Inflammatory macrophage treated with lipopolysaccharide for 4 hours (primary cell): ENCODE measurements around the gene GRM8.
"Not testable (repeated sequence)": the region's sequence is repeated elsewhere in the genome, so short reads cannot be mapped to it uniquely, and the experiment has no call there.

Experiments used
- DNase-seq: peaks from one replicate; pipeline ENCODE4 v3.0.0-alpha.2; 2020

The GRM8 gene

DNA sequence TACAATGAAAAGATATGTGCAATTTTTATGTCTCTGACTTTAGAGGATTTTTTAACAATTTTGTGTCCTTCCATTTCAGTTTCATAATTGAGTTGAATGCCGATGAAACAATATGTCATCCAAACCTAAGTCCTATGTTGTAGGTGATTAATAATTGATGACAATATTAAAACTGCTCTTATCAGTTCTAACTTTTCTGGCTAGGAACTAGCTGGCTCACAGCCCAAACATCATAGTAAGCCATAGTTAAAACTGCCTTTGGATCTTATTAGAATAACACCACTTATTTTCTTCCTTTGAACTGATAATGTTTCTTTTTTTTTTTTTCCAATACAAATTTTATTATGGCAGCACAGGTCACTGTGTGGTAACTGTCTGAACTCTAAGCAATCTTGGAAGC lies 230.9 kb downstream of the GRM8 start:
- no peak for DNase-seq

DNA sequence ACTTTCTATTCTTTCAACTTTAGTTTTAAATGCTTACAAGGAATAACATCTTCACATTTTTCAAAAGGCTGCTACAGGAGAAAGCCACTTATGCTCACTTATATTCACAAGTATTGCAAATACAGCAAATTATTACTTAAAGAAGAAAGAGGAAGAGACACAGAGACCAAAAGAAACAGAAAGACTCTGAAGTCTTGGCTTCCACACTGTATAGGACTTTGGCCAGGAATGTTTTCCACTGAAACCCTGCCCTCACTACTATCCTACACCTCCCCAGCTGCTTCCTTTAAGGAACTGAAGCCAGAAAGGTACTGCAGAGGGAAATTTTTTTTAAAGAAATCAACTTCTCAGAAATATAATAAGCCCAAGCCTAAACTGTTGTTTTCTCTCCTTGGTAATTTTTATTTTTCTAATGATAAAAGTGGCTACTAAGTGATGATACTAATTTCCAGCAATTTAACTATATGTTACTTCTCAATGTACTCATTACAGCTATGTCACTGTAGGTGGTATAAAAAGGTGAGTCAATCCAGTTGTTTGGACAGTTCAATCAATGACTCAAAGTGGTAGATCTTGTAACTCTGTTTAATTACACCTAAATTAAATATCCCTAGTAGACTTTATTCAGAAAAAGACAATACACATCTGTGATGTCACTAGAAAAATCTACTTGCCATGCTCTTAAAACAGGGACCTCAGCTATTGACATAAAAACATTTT lies 231.6 kb downstream of the GRM8 start:
- DNase-seq, result no peak

DNA sequence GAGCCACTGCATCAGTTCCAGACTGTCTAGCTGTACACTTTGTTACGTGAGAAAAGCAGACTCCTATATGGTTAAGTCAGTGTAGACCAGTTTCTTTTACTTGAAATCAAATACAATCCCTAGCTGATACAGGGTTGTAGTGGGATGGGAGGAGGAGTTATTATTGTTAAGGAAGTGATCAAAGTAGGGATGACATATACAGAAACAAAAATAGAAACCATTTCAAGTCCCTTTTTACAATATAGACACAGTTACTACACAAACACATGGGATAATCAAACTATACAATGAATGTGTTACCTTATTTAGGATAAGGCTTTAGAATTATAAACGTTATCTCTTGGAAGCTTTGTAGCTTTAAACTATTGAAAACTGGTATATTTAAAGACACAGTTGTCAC lies 233.9 kb downstream of the GRM8 start:
- no peak for DNase-seq

DNA sequence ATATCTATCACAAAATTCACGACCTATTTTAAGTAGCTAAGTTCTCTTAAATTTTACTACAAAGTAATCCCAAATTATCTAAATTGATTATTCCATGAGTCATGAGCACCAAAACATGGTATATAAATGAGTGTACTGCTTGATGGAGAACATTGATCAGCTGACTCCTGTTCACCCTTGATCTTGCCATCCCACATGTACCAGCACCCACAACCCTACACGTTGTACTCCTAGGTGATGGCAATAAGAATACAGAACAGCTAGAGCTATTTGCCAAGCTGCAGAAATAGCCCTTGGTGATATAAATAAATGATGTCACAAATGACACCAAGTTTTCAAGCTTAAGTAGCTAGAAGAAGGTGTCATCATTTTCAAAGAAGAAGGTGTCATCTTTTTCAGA lies 235.5 kb downstream of the GRM8 start:
- DNase-seq, result no peak

DNA sequence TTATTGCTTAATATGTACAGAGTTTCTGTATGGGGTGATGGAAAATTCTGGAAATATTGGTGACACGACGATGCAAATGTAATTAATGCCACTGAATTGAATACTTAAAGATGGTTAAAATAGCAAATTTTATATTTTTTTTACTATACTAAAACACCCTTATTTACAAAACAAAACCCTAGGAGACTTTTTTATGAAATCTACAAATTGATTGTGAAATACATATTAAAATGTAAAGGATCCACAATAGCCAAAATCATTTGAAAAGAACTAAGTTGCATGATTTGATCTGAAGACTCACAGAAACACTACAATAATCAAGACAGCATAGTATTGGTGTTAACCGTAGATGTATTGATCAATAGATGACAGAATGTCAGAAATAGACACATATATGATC lies 252.0 kb downstream of the GRM8 start:
- DNase-seq, result no peak

DNA sequence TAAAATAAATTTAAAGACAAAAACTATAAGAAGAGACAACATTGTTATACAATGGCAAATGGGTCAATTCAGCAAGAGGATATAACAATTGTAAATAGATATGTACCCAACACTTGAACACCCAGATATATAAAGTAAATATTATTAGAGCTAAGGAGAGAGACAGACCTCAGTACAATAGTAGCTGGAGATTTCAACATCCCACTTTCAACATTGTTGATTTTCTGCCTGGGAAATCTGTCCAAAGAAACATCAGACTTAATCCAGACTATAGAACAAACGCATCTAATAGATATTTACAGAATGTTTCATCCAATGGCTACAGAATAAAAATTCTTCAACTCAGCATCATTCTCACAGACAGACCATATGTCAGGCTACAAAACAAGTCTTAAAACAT lies 256.1 kb downstream of the GRM8 start:
- no peak for DNase-seq

DNA sequence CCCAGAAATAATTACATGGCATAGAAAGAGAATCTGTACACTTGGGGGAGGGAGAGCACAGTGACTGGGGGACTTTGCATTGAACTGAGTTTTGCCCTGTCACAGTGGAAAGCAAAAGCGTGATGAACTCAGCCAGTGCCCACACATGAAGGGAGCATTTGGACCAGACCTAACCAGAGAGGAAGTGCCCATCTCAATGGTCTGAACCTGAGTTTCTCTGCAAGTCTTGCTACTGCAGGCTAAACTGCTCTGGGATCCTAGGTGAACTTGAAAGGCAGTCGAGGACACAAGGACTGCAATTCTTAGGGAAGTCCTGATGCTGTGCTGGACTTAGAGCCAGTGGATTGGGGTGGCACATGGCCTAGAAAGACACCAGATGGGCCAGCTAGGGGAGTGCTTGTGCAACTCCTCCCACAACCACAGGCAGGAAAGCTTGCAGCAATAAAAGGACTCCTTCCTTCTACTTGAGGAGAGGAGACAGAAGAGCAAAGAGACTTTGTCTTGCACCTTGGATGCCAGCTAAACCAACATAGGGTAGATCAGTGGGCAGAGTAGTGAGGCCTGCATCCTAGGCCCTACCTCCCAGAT lies 259.0 kb downstream of the GRM8 start:
- DNase-seq, result no peak

DNA sequence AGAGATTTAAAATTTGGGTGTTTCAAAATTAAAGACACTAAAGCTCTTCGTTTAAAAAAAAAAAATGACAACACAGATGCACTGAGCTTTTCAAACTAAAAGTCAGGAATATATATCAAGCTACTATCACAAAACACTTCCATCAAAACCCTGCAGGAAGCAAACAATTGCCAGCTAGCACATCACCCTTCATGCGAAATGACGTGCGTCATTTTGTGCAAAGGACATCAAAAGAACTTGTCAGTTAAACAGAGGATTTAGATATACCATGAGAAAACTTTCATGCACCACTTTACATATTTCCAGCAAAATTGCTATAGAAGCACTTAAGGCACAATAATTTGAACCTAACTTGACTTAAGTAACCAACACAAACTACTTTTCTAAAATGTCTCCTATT lies 264.7 kb downstream of the GRM8 start:
- DNase-seq, result no peak

DNA sequence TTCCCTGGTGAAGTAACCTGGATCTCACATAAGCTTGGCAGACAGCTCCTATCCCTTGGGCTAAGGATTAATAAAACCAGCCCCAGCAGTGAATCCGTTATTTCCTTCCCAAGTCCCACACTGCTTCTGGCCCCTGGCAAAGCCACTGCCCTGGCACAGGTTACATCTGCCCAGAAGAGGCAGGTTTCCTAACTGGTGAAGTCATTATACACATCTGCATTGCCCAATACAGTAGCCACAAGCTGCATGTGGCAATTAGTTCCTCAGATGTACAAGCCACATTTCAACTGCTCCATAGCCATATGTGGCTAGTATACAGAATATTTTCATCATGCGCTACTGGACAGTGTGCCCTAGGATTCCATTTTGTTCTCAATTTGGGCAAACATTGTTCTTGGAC lies 273.0 kb downstream of the GRM8 start:
- no peak for DNase-seq

DNA sequence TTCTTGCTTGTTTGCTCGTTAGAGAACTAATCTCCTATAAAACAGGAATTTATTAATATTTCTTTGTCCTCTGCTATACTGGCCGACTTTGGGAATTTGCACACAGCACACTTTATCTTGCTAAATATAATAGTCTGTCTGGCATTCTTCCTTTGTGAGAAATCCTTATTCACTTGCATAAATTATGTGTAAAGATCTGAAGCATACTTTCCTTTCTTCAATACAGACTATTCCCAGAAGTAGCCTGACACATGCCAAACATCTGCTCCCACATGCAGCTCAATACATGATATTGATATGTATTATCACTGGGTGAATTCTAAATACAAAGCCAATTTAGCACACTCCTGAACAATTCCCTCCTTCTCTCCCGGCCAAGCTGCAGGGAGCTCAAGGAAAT lies 273.9 kb downstream of the GRM8 start:
- no peak for DNase-seq

DNA sequence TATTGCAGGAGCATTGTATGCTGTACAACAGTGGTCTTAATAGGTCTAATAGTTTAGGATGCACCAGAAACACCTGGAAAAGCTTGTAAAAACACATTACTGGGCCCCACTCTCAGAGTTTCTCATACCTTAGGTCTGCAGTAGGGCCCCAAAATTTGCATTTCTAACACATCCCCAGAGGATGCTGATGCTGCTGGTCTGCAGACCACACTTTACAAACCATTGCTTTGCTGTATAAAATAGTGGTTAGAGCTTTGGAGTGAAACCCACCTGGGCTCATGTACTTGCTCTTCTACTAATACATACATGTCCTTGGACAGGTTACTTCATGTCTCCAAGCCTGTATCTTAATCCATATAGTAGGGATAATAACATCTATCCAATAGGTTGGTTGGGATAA lies 279.7 kb downstream of the GRM8 start:
- DNase-seq, result no peak

DNA sequence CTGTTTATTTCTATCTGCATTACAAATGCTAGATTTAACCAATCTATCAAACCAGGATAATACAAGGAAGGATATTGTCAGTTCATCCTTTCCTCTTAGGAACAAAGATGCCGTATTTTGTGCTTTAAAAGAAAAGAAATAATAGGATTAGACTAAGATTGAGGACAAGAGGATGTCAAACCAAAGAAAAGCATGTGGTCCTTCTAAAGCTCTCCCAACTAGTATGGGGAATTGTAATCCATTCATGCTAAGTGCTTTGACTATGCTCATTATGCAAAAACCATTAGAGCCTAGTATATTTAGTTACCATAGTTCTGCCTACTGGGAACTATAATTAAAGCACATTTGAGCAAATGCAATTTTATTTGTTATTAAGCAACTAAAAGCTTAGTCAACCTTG lies 280.2 kb downstream of the GRM8 start:
- DNase-seq, result no peak

DNA sequence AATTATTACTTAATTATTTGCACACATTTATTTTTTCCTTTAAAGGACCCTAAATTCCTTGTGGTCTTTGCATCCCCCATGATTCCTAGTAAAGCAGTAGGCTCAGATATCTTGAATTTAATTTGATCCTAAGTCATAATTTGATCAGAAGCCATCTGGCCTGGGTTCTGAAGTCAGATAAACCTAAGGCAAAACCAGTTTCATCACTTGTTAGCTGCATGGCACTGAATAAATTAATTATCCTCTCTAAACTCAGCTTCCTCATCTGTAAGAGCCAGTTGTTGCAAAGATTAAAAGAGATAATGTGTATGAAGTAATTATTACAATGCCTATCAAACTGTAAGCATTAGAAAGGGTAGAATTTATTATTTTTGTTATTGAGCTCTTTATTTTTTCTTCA lies 293.1 kb downstream of the GRM8 start:
- no peak for DNase-seq

DNA sequence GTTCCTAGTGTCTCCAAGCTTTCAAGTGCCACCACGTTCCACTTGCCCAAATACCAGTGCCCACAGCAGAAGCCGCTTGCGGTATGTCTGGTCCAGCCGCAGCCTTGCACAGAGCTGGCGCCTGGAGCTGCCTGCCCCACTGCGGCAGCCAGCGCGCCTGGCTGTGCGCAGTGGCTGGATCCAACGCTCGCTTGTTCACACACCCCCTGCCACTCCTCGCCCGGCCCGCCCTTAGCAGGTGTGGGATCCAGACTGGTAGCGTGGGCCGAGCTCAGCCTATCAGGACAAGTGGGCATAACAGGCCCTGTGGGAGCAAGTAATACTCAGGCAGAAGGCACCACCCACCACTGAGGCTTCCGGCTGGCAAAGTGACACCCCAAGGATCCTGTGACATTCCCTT lies 294.4 kb downstream of the GRM8 start:
- DNase-seq, result no peak

DNA sequence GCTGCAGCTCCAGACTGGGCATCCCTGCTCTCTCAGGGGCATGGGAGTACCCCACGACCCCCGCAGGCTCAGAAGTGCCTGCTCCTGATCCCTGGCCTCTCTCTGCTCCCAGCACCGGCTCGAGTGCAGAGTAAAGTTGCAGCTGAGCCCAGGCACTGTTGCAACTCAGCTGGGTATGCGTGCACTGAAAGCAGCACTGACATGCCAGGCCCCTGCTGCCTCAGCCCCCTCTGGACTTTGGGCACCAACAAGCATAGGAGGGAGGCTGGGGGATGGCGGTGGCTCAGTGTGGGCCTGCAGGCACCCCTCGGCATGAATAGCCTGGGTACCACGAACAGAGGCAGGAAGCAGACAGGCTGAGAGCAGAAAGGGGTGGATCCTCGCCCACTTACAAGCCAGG lies 295.3 kb downstream of the GRM8 start:
- no peak for DNase-seq

DNA sequence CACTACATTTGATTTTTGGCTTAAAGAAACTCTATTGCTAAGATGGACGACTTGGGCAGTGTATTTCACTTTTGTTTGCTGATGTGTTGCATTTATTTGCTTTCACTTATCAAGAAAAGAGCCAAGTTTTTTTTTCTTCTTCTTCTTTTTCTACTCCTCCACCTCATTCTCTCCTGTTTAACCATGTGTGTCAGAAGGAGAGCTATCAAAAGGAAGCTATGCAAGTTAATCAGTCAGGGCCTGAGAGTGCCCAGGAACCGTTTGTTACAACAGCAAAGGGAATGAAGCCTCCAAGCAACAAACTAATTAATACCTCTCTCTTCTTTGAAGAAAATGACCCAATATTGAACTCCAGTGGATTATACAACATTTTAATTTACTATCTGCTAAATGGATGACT lies 299.3 kb downstream of the GRM8 start:
- DNase-seq, result no peak

DNA sequence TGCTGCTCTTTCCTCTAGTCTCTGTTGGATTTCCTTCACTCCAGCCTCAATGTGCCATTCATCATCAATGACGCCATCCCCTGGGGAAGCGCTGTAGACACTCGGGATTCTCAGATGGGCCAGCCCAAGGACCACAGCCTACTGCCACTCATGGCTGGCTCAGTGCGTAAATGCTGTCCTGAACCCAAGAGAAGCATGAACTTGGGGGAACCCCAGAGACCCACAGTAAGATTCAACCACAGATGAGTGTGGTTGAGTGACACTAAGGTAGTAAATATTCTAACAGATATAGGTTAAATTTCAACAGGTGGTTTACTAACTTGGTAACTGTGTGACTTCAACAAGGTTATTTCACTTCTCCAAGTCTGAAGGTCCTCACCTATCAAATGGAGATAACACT lies 304.1 kb downstream of the GRM8 start:
- no peak for DNase-seq

DNA sequence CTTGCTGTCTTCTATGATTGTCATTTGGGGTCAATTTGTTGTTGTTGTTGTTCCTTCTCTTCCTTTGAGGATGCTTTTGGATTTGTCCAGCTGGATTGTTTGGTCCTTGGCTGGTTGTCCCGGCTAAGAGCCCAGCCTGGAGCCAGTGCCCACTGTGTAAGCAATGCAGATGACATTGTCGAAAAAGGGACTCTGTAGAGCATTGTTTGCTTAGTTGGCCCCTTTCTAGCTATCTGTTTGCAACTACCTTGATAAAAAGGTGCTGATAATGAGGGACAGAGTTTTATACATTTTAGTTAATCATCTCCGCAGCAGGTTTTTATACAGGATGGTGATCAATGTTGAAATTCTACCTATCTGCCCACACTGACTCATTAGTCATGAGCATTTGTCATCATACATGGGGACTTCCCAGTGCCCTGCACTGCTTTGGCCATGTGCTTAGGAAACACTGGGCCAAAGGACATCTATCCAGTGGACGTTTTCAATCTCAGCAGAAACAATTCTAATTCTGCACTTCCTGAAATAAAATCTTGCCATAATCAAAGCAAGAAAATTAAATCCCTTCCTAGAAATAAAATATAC lies 311.9 kb downstream of the GRM8 start:
- DNase-seq, result no peak

DNA sequence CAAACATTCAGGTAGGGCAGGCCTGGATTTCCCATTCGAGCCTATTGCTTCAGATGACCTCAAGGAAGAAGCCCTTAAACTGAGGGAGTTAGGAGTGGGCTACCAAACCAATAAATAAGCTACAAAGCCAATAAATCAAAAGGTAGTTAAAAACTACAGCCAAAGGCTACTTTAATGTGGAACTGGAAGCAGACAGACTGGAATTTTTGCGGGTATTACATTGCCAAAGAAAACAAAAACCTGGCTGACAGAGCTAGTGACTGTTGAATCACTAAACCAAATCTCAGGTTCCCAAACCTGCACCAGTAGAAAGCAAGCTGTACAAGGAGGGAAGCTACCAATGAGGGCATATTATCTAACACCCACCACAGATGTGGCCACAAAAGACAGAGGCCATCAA lies 315.6 kb downstream of the GRM8 start:
- no peak for DNase-seq

DNA sequence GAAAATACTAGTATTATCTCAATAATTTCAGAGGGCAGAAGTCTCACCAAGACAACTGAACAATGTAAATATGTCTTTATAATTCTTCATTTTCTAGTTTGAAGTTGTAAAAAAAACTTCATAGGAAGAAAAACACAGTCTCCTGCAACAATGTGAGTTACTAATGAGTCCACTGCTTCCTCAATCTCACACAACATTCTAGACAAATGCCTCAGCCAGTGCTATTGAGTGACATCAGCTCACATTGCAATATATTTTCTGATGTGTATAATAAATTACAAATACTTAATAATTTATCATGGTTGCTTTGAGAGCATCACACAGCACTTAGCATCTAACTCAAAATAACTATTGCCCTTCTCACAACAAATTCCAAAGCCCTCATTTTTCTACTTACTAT lies 321.2 kb downstream of the GRM8 start:
- DNase-seq, result no peak

DNA sequence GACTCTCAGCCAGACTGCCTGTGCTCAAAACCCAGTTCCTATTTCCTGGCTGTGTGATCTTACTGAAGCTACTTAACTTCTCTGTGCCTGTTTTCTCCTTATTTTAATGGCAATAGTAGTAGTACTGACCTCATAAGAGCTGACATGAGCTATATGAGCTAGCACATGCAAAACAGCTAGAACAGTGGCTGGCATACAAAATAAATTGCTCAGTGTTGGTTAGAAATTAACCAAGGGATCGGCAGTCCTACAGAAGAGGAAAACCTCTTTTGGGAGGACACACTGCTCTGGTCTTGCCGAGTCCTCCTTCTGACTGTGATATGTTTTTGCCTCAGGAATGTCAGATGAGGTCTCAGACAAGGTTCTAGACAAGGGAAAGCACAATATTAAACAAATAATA lies 322.6 kb downstream of the GRM8 start:
- no peak for DNase-seq

DNA sequence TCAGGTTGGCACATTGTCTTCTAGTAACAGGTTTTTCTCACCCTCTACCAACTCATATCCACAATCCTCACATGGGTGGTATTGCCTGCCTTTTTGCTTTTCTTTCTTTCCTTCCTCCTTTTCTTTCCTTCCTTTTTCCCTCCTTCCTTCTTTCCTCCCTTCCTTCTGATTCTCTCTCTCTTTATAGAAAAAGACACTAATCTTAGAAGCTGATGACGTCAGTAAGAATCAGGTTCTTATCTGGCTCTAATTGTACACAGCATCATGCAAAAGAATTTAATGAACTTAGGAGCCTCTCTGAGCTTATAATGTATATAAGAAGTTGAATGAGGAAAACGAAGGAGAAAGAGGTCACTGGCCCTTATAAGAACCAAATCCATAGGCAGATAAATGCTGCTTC lies 328.3 kb downstream of the GRM8 start:
- no peak for DNase-seq

DNA sequence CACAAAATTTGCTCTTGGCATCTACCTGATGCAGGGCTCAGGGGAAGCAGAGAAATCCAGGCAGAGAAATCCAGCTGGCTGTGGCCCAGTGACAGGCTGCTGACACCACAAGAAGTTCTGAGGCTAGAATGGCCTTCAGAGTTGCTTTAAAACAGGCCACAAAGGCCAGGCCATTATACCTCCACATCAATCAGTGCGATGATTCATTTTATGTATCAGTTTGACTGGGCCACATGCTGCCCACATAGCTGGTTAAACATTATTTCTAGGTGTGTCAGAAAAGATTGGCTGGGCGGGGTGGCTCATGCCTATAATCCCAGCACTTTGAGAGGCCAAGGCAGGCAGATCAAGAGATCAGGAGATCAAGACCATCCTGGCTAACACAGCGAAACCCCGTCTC lies 341.1 kb downstream of the GRM8 start:
- DNase-seq, result not testable (repeated sequence)

DNA sequence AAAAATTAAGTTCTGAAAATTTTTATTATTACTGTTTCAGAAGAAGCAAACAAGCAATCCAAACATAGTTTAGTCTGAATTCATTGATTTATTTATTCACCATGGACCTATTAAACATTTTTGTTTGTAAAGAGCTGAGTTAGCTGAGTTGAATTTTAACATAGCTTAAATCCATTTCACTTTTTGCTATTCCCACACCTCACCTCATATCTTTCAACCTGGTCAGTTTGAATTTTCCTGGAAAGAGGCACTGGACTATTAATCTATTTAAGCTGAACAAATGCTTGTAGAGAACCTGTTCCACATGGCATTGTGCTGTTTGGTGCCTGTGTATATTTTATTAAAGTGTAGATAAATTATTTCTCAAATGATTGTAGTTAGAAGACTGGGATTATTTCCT lies 344.2 kb downstream of the GRM8 start:
- DNase-seq, result not testable (repeated sequence)

DNA sequence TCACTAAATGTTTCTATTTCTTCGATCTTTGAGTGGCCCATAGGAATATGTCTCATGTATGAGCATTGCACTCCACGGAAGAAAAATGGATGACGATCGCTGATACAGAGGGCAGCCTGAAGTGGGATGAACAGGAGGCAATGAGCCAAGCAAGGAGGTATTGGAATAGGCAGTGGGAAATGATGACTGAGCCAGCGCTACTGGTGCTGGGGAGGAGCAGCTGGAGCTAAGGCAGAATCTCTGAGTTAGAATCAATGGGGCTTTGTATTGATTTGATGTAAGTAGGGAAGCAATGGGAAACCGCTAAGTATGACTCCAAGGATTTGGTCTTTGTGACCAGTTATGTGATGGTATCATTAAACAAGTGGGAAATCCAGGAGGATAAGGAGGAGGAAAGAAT lies 345.1 kb downstream of the GRM8 start:
- DNase-seq, result not testable (repeated sequence)
